BJ (cell line): ENCODE measurements around the gene PCDHGA6. TPM values are rescaled to one million over a fixed set of nuclear protein-coding genes. Genes with fewer than 3 reads are reported as not detected.
A peak's percentile ranks its signal among the peaks of the same experiment; 100 is the strongest.

Experiments
- CTCF ChIA-PET: fragments of 350-600 bp; formaldehyde crosslinking; extraction: SDS; loops from one replicate; lab custom pipeline; 2021; ENCODE audit warnings: antibody characterized with exemption, inconsistent platforms; lab: Yijun Ruan, JAX
- POLR2A ChIA-PET: fragments of 300-600 bp; sonication (Branson Sonifier 250); formaldehyde crosslinking; extraction: SDS; loops from one replicate; lab custom pipeline; 2021; ENCODE audit warnings: antibody characterized with exemption; lab: Charles Lee
- DNase-seq: peaks from one replicate; pipeline ENCODE4 v3.0.0-alpha.2; 2011; ENCODE audit warnings: low read depth
- H3K27me3 ChIP-seq: 2 replicates; pipeline ENCODE4 v1.6.0; 2011; ENCODE audit warnings: low read length; ENCODE audit not compliant: control insufficient read depth, insufficient read depth
- H3K36me3 ChIP-seq: 2 replicates; pipeline ENCODE4 v1.5.1; 2011; ENCODE audit warnings: low read length; ENCODE audit not compliant: control insufficient read depth, insufficient read depth
- H3K4me3 ChIP-seq: 2 replicates; pipeline ENCODE4 v1.5.1; 2011; ENCODE audit warnings: low read depth, mild to moderate bottlenecking, control low read depth, low read length
- CTCF ChIP-seq: IDR thresholded peaks from 2 replicates; pipeline ENCODE4 v1.5.1; 2011; ENCODE audit warnings: low read depth, mild to moderate bottlenecking, control low read depth, inconsistent platforms, low read length, moderate library complexity; ENCODE audit not compliant: insufficient read depth
- polyA plus RNA-seq: library from polyadenylated mRNA; depleted of rRNA; stranded (reverse); fragments of >200 nt; gene quantifications from 2 replicates; pipeline ENCODE4 v1.2.3, GENCODE V29; 2011

PCDHGA6 gene
- polyA plus RNA-seq, 1 experiment = 4.3 TPM

- ChIA-PET POLR2A (no interaction called here), CTCF (interaction anchor here (1.0 to 3.1 kb wide), 18 partner anchors 9 to 211 kb away, joined by 3 to 16 read pairs (median 5); partner anchors contain the start of genes PCDHGA10, PCDHGA2, PCDHGA3 and PCDHGA5)
- no peak for TF ChIP-seq CTCF
- no peak overlapping the region for H3K4me3 ChIP-seq
- no peak for DNase-seq
- no peaks in the 10 kb centered on the region for H3K36me3 ChIP-seq
- no peaks in the 10 kb centered on the region for H3K27me3 ChIP-seq
Measured at GRCh38 chr5:141355641-141356040, 18.1 kb upstream of the PCDHGA6 start.

DNA sequence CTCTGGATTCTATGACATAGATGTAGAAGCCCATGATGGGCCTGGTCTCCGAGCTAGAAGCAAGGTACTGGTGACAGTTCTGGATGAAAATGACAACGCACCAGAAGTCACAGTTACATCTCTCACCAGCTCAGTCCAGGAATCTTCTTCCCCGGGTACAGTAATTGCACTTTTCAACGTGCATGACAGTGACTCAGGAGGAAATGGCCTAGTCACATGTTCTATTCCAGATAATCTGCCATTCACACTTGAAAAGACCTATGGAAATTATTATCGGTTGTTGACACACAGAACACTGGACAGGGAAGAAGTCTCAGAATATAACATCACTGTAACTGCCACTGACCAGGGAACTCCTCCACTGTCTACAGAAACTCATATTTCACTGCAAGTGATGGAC, 17.6 kb upstream of the PCDHGA6 start:
- no peak for DNase-seq
- no peak for TF ChIP-seq CTCF
- Histone ChIP-seq H3K4me3 (no peak overlapping the region), H3K36me3 (no peaks in the 10 kb centered on the region), H3K27me3 (no peaks in the 10 kb centered on the region)
- ChIA-PET CTCF (interaction anchor here (1.1 to 3.1 kb wide), 13 partner anchors 8 to 211 kb away, joined by 3 to 16 read pairs (median 5); partner anchors contain the start of genes PCDHGA10, PCDHGA2, PCDHGA3 and PCDHGA5), POLR2A (no interaction called here)

DNA sequence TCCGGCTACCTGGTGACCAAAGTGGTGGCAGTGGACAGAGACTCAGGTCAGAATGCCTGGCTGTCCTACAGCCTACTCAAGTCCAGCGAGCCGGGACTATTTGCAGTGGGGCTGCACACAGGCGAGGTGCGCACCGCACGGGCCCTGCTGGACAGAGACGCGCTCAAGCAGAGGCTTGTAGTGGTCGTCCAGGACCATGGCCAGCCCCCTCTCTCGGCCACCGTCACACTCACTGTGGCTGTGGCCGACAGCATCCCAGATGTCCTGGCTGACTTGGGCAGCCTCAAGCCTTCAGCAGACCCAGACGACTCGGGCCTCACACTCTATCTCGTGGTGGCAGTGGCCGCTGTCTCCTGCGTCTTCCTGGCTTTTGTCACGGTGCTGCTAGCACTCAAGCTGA, 16.7 kb upstream of the PCDHGA6 start:
- Histone ChIP-seq H3K4me3 (no peak overlapping the region), H3K27me3 (0 out of 2 replicates have a peak, but pooled peaks cover 2% of the 10 kb centered on the region), H3K36me3 (no peaks in the 10 kb centered on the region)
- no peak for TF ChIP-seq CTCF
- no peak for DNase-seq
- ChIA-PET CTCF (interaction anchor here (1.0 to 2.7 kb wide), 4 partner anchors 13 to 210 kb away, joined by 3 to 11 read pairs (median 10); partner anchors contain the start of gene PCDHGB3), POLR2A (no interaction called here)

DNA sequence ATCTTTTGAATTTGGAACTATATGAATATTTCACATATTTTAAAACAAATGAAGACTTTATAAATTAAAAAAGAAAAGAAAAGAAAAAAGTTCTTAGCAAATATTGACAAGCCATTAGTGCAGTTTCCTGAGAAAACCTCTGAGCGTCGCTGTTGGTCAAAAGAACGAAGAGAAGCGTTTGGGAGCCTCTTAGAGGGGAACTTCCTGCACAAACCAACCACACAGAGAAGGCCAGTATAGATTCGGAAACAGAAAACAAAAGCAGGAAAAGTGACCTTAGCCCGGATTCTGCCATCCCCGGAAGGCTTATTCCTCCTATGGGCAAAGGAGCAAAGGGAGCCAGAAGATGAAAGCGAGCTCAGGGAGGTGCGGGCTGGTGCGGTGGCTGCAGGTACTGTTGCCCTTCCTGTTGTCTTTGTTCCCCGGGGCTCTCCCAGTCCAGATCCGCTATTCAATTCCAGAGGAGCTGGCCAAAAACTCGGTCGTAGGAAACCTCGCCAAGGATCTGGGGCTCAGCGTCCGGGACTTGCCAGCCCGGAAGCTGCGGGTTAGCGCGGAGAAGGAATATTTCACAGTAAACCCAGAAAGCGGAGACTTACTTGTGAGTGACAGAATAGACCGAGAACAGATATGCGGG, 13.8 kb upstream of the PCDHGA6 start, which contains the start of gene PCDHGB2:
TSS of gene PCDHGB2 (plus strand) at position 205 of the 637 bp plus-strand sequence. CDS start at position 347, 142 bp downstream.
- no peak for DNase-seq
- Histone ChIP-seq H3K27me3 (0 out of 2 replicates have a peak, but pooled peaks cover 2% of the 10 kb centered on the region), H3K36me3 (no peaks in the 10 kb centered on the region), H3K4me3 (peak within 1 kb of the TSS; percentile 36)
- CTCF ChIA-PET = interaction anchor here (0.6 to 2.8 kb wide), 7 partner anchors 17 to 207 kb away, joined by 3 to 9 read pairs (median 4); partner anchors contain the start of gene PCDHGA2
- POLR2A ChIA-PET = no interaction called here
- peak; percentile 51 for TF ChIP-seq CTCF

- POLR2A ChIA-PET = no interaction called here
- CTCF ChIA-PET = interaction anchor here (0.6 to 1.1 kb wide), 3 partner anchors 68 to 203 kb away, joined by 3 to 5 read pairs (median 4); no protein-coding TSS in a partner anchor
- Histone ChIP-seq H3K4me3 (no peak overlapping the region), H3K36me3 (no peaks in the 10 kb centered on the region), H3K27me3 (peaks cover 2% of the 10 kb centered on the region; the same call in 1 of the 2 replicates)
- TF ChIP-seq CTCF = no peak
- DNase-seq = no peak
Measured at GRCh38 chr5:141360685-141361084, 13.0 kb upstream of the PCDHGA6 start.
